ENCODE results near the gene UNC13A. TPM values are rescaled to one million over a fixed set of nuclear protein-coding genes. Genes with fewer than 3 reads are reported as not detected.

UNC13A gene
- total RNA-seq, 1 experiment from 2014 or later, result 22.2 TPM

- no peak overlapping the region for H3K27ac ChIP-seq (ENCODE audit: insufficient read length, low read depth, low read length)
- H4K91ac ChIP-seq (ENCODE audit: insufficient read length, low read depth, low read length), result no peak overlapping the region
- H3K27me3 Mint-ChIP-seq (ENCODE audit: low read depth), result peaks cover 3% of the 10 kb centered on the region; the same call in 1 of the 2 replicates
- no peak for TF ChIP-seq CTCF (conservative IDR thresholded peaks at IDR 0.05)
- no peak for DNase-seq
- H3K4me1 ChIP-seq (ENCODE audit: insufficient read depth, low read length), result peaks cover 2% of the 10 kb centered on the region; the same call in 1 of the 2 replicates
- WGBS (ENCODE audit: extremely low coverage, insufficient read length, low lambda C conversion rate), result no CpG with 5 or more reads among the region's 2 CpGs
- no peak overlapping the region for H2AK5ac ChIP-seq (ENCODE audit: insufficient read length, low read length)
- H3K4ac ChIP-seq (ENCODE audit: low read depth, low read length), result no peak overlapping the region
- no peak overlapping the region for H3T11ph ChIP-seq (ENCODE audit: low read length)
- no peak overlapping the region for H3K23ac ChIP-seq (ENCODE audit: insufficient read length, low read depth, low read length)
- H3K4me3 Mint-ChIP-seq, result no peak overlapping the region; a peak in 1 of 5 replicates
- H2BK20ac ChIP-seq (ENCODE audit: low read depth, low read length, poor library complexity, severe bottlenecking), result no peak overlapping the region
- H3K4me2 ChIP-seq (ENCODE audit: insufficient read depth, insufficient read length, low read length), result no peak overlapping the region
- H3K79me2 ChIP-seq (ENCODE audit: insufficient read depth, low read length), result no peaks in the 10 kb centered on the region; the same call in 1 of the 2 replicates
- H3K27me3 ChIP-seq (ENCODE audit: insufficient read depth, low read length), result no peaks in the 10 kb centered on the region
- H3K9ac ChIP-seq (ENCODE audit: extremely low read depth, insufficient read length, low read length), result no peak overlapping the region
- H3K56ac ChIP-seq (ENCODE audit: insufficient read length, low read depth, low read length), result no peak overlapping the region
- no peak overlapping the region for H2BK12ac ChIP-seq (ENCODE audit: insufficient read length, low read depth, low read length)
- no peak overlapping the region for H4K5ac ChIP-seq (ENCODE audit: insufficient read length, low read depth, low read length)
- no peak overlapping the region for H3K14ac ChIP-seq (ENCODE audit: insufficient read depth, low read length)
- H4K20me1 ChIP-seq (ENCODE audit: control insufficient read depth, insufficient read depth, insufficient read length), result no peaks in the 10 kb centered on the region
- H2BK5ac ChIP-seq (ENCODE audit: insufficient read length, low read length), result no peak overlapping the region
- H3K79me1 ChIP-seq (ENCODE audit: insufficient read depth, low read depth, low read length, poor library complexity, severe bottlenecking), result peaks cover 3% of the 10 kb centered on the region
- H2BK120ac ChIP-seq (ENCODE audit: low read depth, low read length, poor library complexity, severe bottlenecking), result no peak overlapping the region
- no peak overlapping the region for H2BK15ac ChIP-seq (ENCODE audit: low read depth, low read length)
- peaks cover 26 to 40% of the 10 kb centered on the region in 2 experiments for H3K4me1 Mint-ChIP-seq
- H3K18ac ChIP-seq (ENCODE audit: insufficient read length, low read depth, low read length), result no peak overlapping the region
- peaks cover 9% of the 10 kb centered on the region for H3K23me2 ChIP-seq (ENCODE audit: insufficient read length, low read depth, low read length, poor library complexity, severe bottlenecking)
- no peak overlapping the region for H2AFZ ChIP-seq (ENCODE audit: low read length)
- H4K8ac ChIP-seq (replicated peaks; ENCODE audit: insufficient read length, low read depth, low read length), result no peak overlapping the region
- no peaks in the 10 kb centered on the region for H3K9me3 ChIP-seq (ENCODE audit: control insufficient read depth, low read depth, low read length)
- H3K27ac Mint-ChIP-seq, result no peak overlapping the region
- peaks cover 8 to 16% (median 15%) of the 10 kb centered on the region in 3 experiments for H3K36me3 Mint-ChIP-seq (ENCODE audit: insufficient read depth in 1 of 3, low read depth in 3 of 3)
- H3K9me3 Mint-ChIP-seq, result peaks cover 0 to 8% of the 10 kb centered on the region in 2 experiments; a peak in 1 of 5 replicates
Measured at GRCh38 chr19:17676295-17676694, 11.9 kb downstream of the UNC13A start.

All from H9 (cell line).